ENCODE results near the gene TRAP1. TPM values are rescaled to one million over a fixed set of nuclear protein-coding genes. Genes with fewer than 3 reads are reported as not detected.
A peak's percentile ranks its signal among the peaks of the same experiment; 100 is the strongest.

TRAP1 gene
- 105 TPM for polyA plus RNA-seq (2013, experiment 1 of 2)
- polyA plus RNA-seq (2013, experiment 2 of 2): 97.6 TPM

- WGBS, 2 experiments (ENCODE audit: insufficient coverage in 2 of 2): 1% methylated on average over 56 to 85 of the region's 95 CpGs
- H3K36me3 ChIP-seq (ENCODE audit: control insufficient read depth, insufficient read depth, low read length): no peaks in the 10 kb centered on the region
- H3K4me1 ChIP-seq (ENCODE audit: control insufficient read depth, insufficient read depth, low read length, poor library complexity, severe bottlenecking): no peaks in the 10 kb centered on the region
- peak within 1 kb of the TSS; percentile 77 for H3K4me3 ChIP-seq (ENCODE audit: extremely low read depth, insufficient read depth, low read length, poor library complexity, severe bottlenecking)
- H3K27ac ChIP-seq (ENCODE audit: low read depth, low read length, severe bottlenecking): peak within 1 kb of the TSS; percentile 75
- H3K9me3 ChIP-seq (ENCODE audit: control insufficient read depth, low read length): no peaks in the 10 kb centered on the region
Observed at GRCh38 chr16:3717235-3718018, at the start of gene TRAP1. Gene TRAP1 (minus strand): TSS chr16:3717524. CDS start chr16:3717508, 16 bp downstream.

- H3K9me3 ChIP-seq (ENCODE audit: control insufficient read depth, low read length): no peaks in the 10 kb centered on the region
- 80% methylated on average over 1 of the region's 3 CpGs for WGBS, 2 experiments (ENCODE audit: insufficient coverage in 2 of 2)
- no peak overlapping the region for H3K4me3 ChIP-seq (ENCODE audit: extremely low read depth, insufficient read depth, low read length, poor library complexity, severe bottlenecking)
- H3K27ac ChIP-seq (ENCODE audit: low read depth, low read length, severe bottlenecking): no peak overlapping the region
- H3K36me3 ChIP-seq (ENCODE audit: control insufficient read depth, insufficient read depth, low read length): peaks cover 90% of the 10 kb centered on the region
- H3K4me1 ChIP-seq (ENCODE audit: control insufficient read depth, insufficient read depth, low read length, poor library complexity, severe bottlenecking): no peaks in the 10 kb centered on the region
Observed at GRCh38 chr16:3766177-3766576, 48.9 kb upstream of the TRAP1 start.

GRCh38 chr16:3764409-3764808 lies 47.1 kb upstream of the TRAP1 start:
- Histone ChIP-seq H3K9me3 (ENCODE audit: control insufficient read depth, low read length) (no peaks in the 10 kb centered on the region), H3K4me3 (ENCODE audit: extremely low read depth, insufficient read depth, low read length, poor library complexity, severe bottlenecking) (no peak overlapping the region), H3K27ac (ENCODE audit: low read depth, low read length, severe bottlenecking) (no peak overlapping the region), H3K36me3 (ENCODE audit: control insufficient read depth, insufficient read depth, low read length) (peaks cover 86% of the 10 kb centered on the region), H3K4me1 (ENCODE audit: control insufficient read depth, insufficient read depth, low read length, poor library complexity, severe bottlenecking) (no peaks in the 10 kb centered on the region)
- 71 to 100% methylated on average over 2 to 3 of the region's 3 CpGs for WGBS, 2 experiments (ENCODE audit: insufficient coverage in 2 of 2)

- no peaks in the 10 kb centered on the region for H3K4me1 ChIP-seq (ENCODE audit: control insufficient read depth, insufficient read depth, low read length, poor library complexity, severe bottlenecking)
- 99 to 100% methylated on average over 6 to 15 of the region's 25 CpGs for WGBS, 2 experiments (ENCODE audit: insufficient coverage in 2 of 2)
- no peak overlapping the region for H3K4me3 ChIP-seq (ENCODE audit: extremely low read depth, insufficient read depth, low read length, poor library complexity, severe bottlenecking)
- H3K9me3 ChIP-seq (ENCODE audit: control insufficient read depth, low read length): no peaks in the 10 kb centered on the region
- no peak overlapping the region for H3K27ac ChIP-seq (ENCODE audit: low read depth, low read length, severe bottlenecking)
- peaks cover 84% of the 10 kb centered on the region for H3K36me3 ChIP-seq (ENCODE audit: control insufficient read depth, insufficient read depth, low read length)
Observed at GRCh38 chr16:3762107-3762750, 44.9 kb upstream of the TRAP1 start.

GRCh38 chr16:3761375-3762106 lies 44.2 kb upstream of the TRAP1 start:
- no peak overlapping the region for H3K4me3 ChIP-seq (ENCODE audit: extremely low read depth, insufficient read depth, low read length, poor library complexity, severe bottlenecking)
- peaks cover 84% of the 10 kb centered on the region for H3K36me3 ChIP-seq (ENCODE audit: control insufficient read depth, insufficient read depth, low read length)
- 88 to 94% methylated on average over 13 of the region's 14 CpGs for WGBS, 2 experiments (ENCODE audit: insufficient coverage in 2 of 2)

GRCh38 chr16:3760518-3760917 lies 43.2 kb upstream of the TRAP1 start:
- H3K36me3 ChIP-seq (ENCODE audit: control insufficient read depth, insufficient read depth, low read length): peaks cover 83% of the 10 kb centered on the region
- no peak overlapping the region for H3K27ac ChIP-seq (ENCODE audit: low read depth, low read length, severe bottlenecking)
- 90 to 94% methylated on average over 2 to 4 of the region's 6 CpGs for WGBS, 2 experiments (ENCODE audit: insufficient coverage in 2 of 2)

More at GRCh38 chr16:3761375-3762106, 44.2 kb upstream of the TRAP1 start:
- H3K27ac ChIP-seq (ENCODE audit: low read depth, low read length, severe bottlenecking): no peak overlapping the region
- H3K9me3 ChIP-seq (ENCODE audit: control insufficient read depth, low read length): no peaks in the 10 kb centered on the region
- H3K4me1 ChIP-seq (ENCODE audit: control insufficient read depth, insufficient read depth, low read length, poor library complexity, severe bottlenecking): no peaks in the 10 kb centered on the region

GRCh38 chr16:3759736-3760135 lies 42.4 kb upstream of the TRAP1 start:
- WGBS, 2 experiments (ENCODE audit: insufficient coverage in 2 of 2): 100% methylated on average over 1 of the region's 5 CpGs; no CpG with 5 or more reads in 1 of the 2 experiments
- Histone ChIP-seq H3K4me3 (ENCODE audit: extremely low read depth, insufficient read depth, low read length, poor library complexity, severe bottlenecking) (no peak overlapping the region), H3K36me3 (ENCODE audit: control insufficient read depth, insufficient read depth, low read length) (peaks cover 77% of the 10 kb centered on the region), H3K4me1 (ENCODE audit: control insufficient read depth, insufficient read depth, low read length, poor library complexity, severe bottlenecking) (no peaks in the 10 kb centered on the region), H3K9me3 (ENCODE audit: control insufficient read depth, low read length) (no peaks in the 10 kb centered on the region), H3K27ac (ENCODE audit: low read depth, low read length, severe bottlenecking) (no peak overlapping the region)

More at GRCh38 chr16:3760518-3760917, 43.2 kb upstream of the TRAP1 start:
- Histone ChIP-seq H3K4me1 (ENCODE audit: control insufficient read depth, insufficient read depth, low read length, poor library complexity, severe bottlenecking) (no peaks in the 10 kb centered on the region), H3K9me3 (ENCODE audit: control insufficient read depth, low read length) (no peaks in the 10 kb centered on the region), H3K4me3 (ENCODE audit: extremely low read depth, insufficient read depth, low read length, poor library complexity, severe bottlenecking) (no peak overlapping the region)

GRCh38 chr16:3756113-3756512 lies 38.8 kb upstream of the TRAP1 start:
- no peak overlapping the region for H3K4me3 ChIP-seq (ENCODE audit: extremely low read depth, insufficient read depth, low read length, poor library complexity, severe bottlenecking)
- WGBS, 2 experiments (ENCODE audit: insufficient coverage in 2 of 2): 96 to 99% methylated on average over 7 of the region's 9 CpGs
- H3K9me3 ChIP-seq (ENCODE audit: control insufficient read depth, low read length): no peaks in the 10 kb centered on the region
- no peak overlapping the region for H3K27ac ChIP-seq (ENCODE audit: low read depth, low read length, severe bottlenecking)
- H3K36me3 ChIP-seq (ENCODE audit: control insufficient read depth, insufficient read depth, low read length): peaks cover 77% of the 10 kb centered on the region
- no peaks in the 10 kb centered on the region for H3K4me1 ChIP-seq (ENCODE audit: control insufficient read depth, insufficient read depth, low read length, poor library complexity, severe bottlenecking)

GRCh38 chr16:3755249-3755648 lies 37.9 kb upstream of the TRAP1 start:
- Histone ChIP-seq H3K27ac (ENCODE audit: low read depth, low read length, severe bottlenecking) (no peak overlapping the region), H3K4me1 (ENCODE audit: control insufficient read depth, insufficient read depth, low read length, poor library complexity, severe bottlenecking) (no peaks in the 10 kb centered on the region), H3K4me3 (ENCODE audit: extremely low read depth, insufficient read depth, low read length, poor library complexity, severe bottlenecking) (no peak overlapping the region), H3K36me3 (ENCODE audit: control insufficient read depth, insufficient read depth, low read length) (peaks cover 79% of the 10 kb centered on the region), H3K9me3 (ENCODE audit: control insufficient read depth, low read length) (no peaks in the 10 kb centered on the region)
- 100% methylated on average over 1 of the region's 4 CpGs; no CpG with 5 or more reads in 1 of the 2 experiments for whole genome bisulfite sequencing, 2 experiments (ENCODE audit: insufficient coverage in 2 of 2)

GRCh38 chr16:3754772-3755171 lies 37.4 kb upstream of the TRAP1 start:
- Histone ChIP-seq H3K27ac (ENCODE audit: low read depth, low read length, severe bottlenecking) (no peak overlapping the region), H3K9me3 (ENCODE audit: control insufficient read depth, low read length) (no peaks in the 10 kb centered on the region), H3K4me3 (ENCODE audit: extremely low read depth, insufficient read depth, low read length, poor library complexity, severe bottlenecking) (no peak overlapping the region), H3K36me3 (ENCODE audit: control insufficient read depth, insufficient read depth, low read length) (peaks cover 80% of the 10 kb centered on the region), H3K4me1 (ENCODE audit: control insufficient read depth, insufficient read depth, low read length, poor library complexity, severe bottlenecking) (no peaks in the 10 kb centered on the region)
- 80 to 100% methylated on average over 2 of the region's 5 CpGs for WGBS, 2 experiments (ENCODE audit: insufficient coverage in 2 of 2)

All from mesodermal cell (in vitro differentiated cells).